Epithelial cell of esophagus (primary cell): ENCODE measurements around the gene KLF1.

ENCODE experiments used
- DNase-seq: peaks from one replicate; pipeline ENCODE4 v3.0.0; 2010; ENCODE audit warnings: low read depth
- H3K4me3 ChIP-seq: 2 replicates; pipeline ENCODE4 v1.5.1; 2011; ENCODE audit warnings: mild to moderate bottlenecking, low read length, control low read depth
- CTCF ChIP-seq: IDR thresholded peaks from 2 replicates; pipeline ENCODE4 v1.5.1; 2011; ENCODE audit warnings: low read depth, mild to moderate bottlenecking, low read length, control low read depth, inconsistent platforms; ENCODE audit not compliant: insufficient read depth; ENCODE audit errors: missing control alignments

KLF1 gene

DNA sequence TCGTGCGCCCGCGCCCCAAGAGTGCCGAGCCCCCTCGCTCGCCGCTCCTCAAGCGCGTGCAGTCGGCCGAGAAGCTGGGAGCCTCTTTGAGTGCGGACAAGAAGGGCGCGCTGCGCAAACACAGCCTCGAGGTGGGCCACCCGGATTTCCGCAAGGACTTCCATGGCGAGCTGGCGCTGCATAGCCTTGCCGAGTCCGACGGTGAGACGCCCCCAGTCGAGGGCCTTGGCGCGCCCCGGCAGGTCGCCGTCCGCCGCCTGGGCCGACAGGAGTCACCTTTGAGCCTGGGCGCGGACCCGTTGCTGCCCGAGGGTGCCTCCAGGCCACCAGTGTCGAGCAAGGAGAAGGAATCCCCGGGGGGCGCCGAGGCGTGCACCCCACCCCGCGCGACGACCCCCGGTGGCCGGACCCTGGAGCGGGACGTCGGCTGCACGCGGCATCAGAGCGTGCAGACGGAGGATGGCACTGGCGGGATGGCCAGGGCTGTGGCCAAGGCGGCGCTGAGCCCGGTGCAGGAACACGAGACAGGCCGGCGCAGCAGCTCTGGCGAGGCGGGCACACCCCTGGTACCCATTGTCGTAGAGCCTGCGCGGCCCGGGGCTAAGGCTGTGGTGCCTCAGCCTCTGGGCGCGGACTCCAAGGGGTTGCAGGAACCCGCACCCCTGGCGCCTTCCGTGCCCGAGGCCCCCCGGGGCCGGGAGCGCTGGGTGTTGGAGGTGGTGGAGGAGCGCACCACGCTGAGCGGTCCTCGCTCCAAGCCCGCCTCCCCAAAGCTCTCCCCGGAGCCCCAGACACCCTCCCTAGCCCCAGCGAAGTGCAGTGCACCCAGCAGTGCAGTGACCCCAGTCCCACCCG lies 12.9 kb downstream of the KLF1 start:
- DNase-seq = no peak
- H3K4me3 ChIP-seq = no peak overlapping the region
- TF ChIP-seq CTCF = no peak

GRCh38 chr19:12872941-12873890 lies 13.8 kb downstream of the KLF1 start:
- peak; percentile 95 for DNase-seq
- peak overlapping the region; percentile 32 for H3K4me3 ChIP-seq
- peak; percentile 13 for TF ChIP-seq CTCF

DNA sequence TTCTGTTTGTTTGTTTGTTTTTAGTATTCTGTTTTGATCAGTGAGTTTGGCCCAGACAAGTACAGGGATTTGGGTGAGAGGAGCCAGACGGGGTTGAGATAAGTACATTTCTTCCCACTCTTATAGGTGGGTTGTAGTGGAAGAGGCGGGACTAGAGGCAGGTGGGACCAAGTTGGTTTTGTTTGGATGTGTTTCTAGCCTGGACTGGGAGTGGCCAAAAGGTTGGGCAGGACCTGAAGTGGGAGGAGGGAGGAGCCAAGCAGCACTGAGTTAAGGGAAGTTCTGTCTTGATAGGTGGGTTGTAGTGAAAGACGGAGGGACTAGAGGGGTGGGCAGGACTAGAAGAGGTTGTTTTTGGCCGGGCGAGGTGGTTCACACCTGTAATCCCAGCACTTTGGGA lies 14.7 kb downstream of the KLF1 start:
- TF ChIP-seq CTCF = no peak
- H3K4me3 ChIP-seq = no peak overlapping the region
- no peak for DNase-seq

GRCh38 chr19:12871681-12872080 lies 15.3 kb downstream of the KLF1 start:
- TF ChIP-seq CTCF = no peak
- no peak overlapping the region for H3K4me3 ChIP-seq
- no peak for DNase-seq

DNA sequence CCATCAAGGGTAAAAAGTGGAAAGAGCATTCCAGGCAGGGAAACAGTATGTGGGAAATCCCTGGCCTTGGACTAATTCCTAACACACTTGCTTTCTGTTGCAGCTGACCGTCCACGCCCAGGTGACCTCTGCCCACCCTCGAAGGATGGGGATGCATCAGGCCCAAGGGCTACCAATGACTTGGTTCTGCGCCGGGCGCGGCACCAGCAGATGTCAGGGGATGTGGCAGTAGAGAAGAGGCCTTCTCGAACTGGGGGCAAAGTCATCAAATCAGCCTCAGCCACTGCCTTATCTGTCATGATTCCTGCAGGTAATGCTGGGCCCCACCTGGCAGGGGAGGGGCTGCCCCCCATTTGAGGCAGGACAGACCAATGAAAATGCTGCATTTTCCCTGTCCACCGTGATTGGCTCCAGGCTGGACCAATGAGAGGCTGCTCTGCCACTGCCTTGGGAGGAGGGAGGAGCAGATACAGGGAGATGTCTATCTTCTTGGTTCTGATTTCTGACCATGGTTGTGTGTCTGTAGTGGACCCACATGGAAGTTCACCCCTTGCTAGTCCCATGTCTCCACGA lies 18.4 kb downstream of the KLF1 start:
- no peak for DNase-seq
- no peak for TF ChIP-seq CTCF
- H3K4me3 ChIP-seq = no peak overlapping the region

GRCh38 chr19:12867120-12868099 lies 19.6 kb downstream of the KLF1 start:
- peak; percentile 48 for DNase-seq
- TF ChIP-seq CTCF = no peak
- peak overlapping the region; percentile 20 for H3K4me3 ChIP-seq
